WERI-Rb-1 (cell line): ENCODE results near the gene ZNF319.
A peak's percentile ranks its signal among the peaks of the same experiment; 100 is the strongest.

Source experiments
- DNase-seq: peaks from one replicate; pipeline ENCODE4 v3.0.0-alpha.2; 2020
- H3K27ac ChIP-seq: fragments of 250-450 bp; sonication (Bioruptor Pico); 2 replicates; pipeline ENCODE4 v1.5.1; 2020; ENCODE audit warnings: mild to moderate bottlenecking, moderate library complexity
- H3K27me3 ChIP-seq: fragments of 250-450 bp; sonication (Bioruptor Pico); 2 replicates; pipeline ENCODE4 v1.5.1; 2021; ENCODE audit warnings: mild to moderate bottlenecking, low read depth, moderate library complexity; ENCODE audit not compliant: insufficient read depth, severe bottlenecking
- H3K36me3 ChIP-seq: fragments of 250-450 bp; sonication (Bioruptor Pico); 2 replicates; pipeline ENCODE4 v1.5.1; 2020; ENCODE audit warnings: mild to moderate bottlenecking, moderate library complexity
- H3K4me3 ChIP-seq: 2 replicates; pipeline ENCODE4 v1.5.1; 2011; ENCODE audit warnings: low read depth, mild to moderate bottlenecking, control low read depth, low read length
- H3K9me3 ChIP-seq: fragments of 250-450 bp; sonication (Bioruptor Pico); 2 replicates; pipeline ENCODE4 v1.5.1; 2021; ENCODE audit warnings: mild to moderate bottlenecking, moderate library complexity; ENCODE audit not compliant: severe bottlenecking
- CTCF ChIP-seq: IDR thresholded peaks from 2 replicates; pipeline ENCODE4 v1.5.1; 2011; ENCODE audit warnings: low read depth, mild to moderate bottlenecking, control low read depth, inconsistent platforms, low read length

ZNF319 gene

GRCh38 chr16:58034128-58034685 lies 33.7 kb upstream of the ZNF319 start:
- no peak for DNase-seq
- H3K27ac ChIP-seq: no peak overlapping the region
- H3K9me3 ChIP-seq: no peaks in the 10 kb centered on the region
- no peaks in the 10 kb centered on the region for H3K27me3 ChIP-seq
- no peak overlapping the region for H3K4me3 ChIP-seq
- no peaks in the 10 kb centered on the region for H3K36me3 ChIP-seq
- no peak for TF ChIP-seq CTCF

GRCh38 chr16:58032710-58033293 lies 32.3 kb upstream of the ZNF319 start:
- no peaks in the 10 kb centered on the region for H3K27me3 ChIP-seq
- no peak overlapping the region for H3K4me3 ChIP-seq
- H3K36me3 ChIP-seq: no peaks in the 10 kb centered on the region
- peak; percentile 82 for DNase-seq
- TF ChIP-seq CTCF: no peak
- H3K9me3 ChIP-seq: no peaks in the 10 kb centered on the region
- H3K27ac ChIP-seq: peak overlapping the region; percentile 76

GRCh38 chr16:58031016-58031800 lies 30.7 kb upstream of the ZNF319 start:
- H3K36me3 ChIP-seq: no peaks in the 10 kb centered on the region
- DNase-seq: peak; percentile 50
- no peaks in the 10 kb centered on the region for H3K9me3 ChIP-seq
- TF ChIP-seq CTCF: no peak
- no peaks in the 10 kb centered on the region for H3K27me3 ChIP-seq
- H3K4me3 ChIP-seq: no peak overlapping the region
- H3K27ac ChIP-seq: peak overlapping the region; percentile 41; the same call in 1 of the 2 replicates

GRCh38 chr16:58030136-58030840 lies 29.8 kb upstream of the ZNF319 start:
- H3K27me3 ChIP-seq: no peaks in the 10 kb centered on the region
- DNase-seq: no peak
- no peaks in the 10 kb centered on the region for H3K9me3 ChIP-seq
- H3K36me3 ChIP-seq: no peaks in the 10 kb centered on the region
- no peak overlapping the region for H3K27ac ChIP-seq
- TF ChIP-seq CTCF: no peak
- no peak overlapping the region for H3K4me3 ChIP-seq

GRCh38 chr16:58029410-58029809 lies 28.9 kb upstream of the ZNF319 start:
- DNase-seq: no peak

More at GRCh38 chr16:58029410-58029809, 28.9 kb upstream of the ZNF319 start:
- H3K27ac ChIP-seq: no peak overlapping the region
- TF ChIP-seq CTCF: no peak
- no peaks in the 10 kb centered on the region for H3K27me3 ChIP-seq
- no peaks in the 10 kb centered on the region for H3K36me3 ChIP-seq
- no peaks in the 10 kb centered on the region for H3K9me3 ChIP-seq
- no peak overlapping the region for H3K4me3 ChIP-seq
